Measurements from ENCODE around the gene SPINK13. TPM values are rescaled to one million over a fixed set of nuclear protein-coding genes. Genes with fewer than 3 reads are reported as not detected.

SPINK13 gene
- total RNA-seq, 1 experiment from 2014 or later, result not detected

DNA sequence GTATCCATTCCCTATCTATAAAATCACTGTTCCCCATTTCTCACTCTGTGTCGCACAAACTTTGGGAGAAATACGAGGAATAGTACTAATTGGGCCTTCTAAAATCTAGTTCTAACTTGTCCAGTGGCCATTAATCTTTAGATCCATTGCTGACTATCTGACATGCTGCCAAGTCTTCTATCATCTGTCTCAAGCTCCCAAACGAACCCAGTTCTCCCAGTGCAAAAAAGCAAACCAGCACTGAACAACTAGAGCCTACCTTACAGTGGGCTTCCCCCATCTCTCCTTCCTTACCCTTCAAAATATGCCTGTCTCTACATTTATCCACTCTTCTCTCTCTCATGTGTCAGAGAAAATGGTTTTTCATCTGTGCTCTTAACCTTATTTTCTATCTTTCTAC lies 40.4 kb downstream of the SPINK13 start:
- Histone ChIP-seq H3K36me3 (ENCODE audit: insufficient read depth, low read length, poor library complexity, severe bottlenecking) (no peaks in the 10 kb centered on the region), H3K4me1 (ENCODE audit: insufficient read depth, low read length, poor library complexity, severe bottlenecking) (no peaks in the 10 kb centered on the region), H3K27ac (ENCODE audit: low read depth, low read length, poor library complexity, severe bottlenecking) (no peak overlapping the region), H3K27me3 (replicated peaks; ENCODE audit: insufficient read depth, low read depth, low read length, poor library complexity) (peaks cover 8% of the 10 kb centered on the region), H3K9me3 (ENCODE audit: low read depth, low read length, poor library complexity, severe bottlenecking) (no peaks in the 10 kb centered on the region), H3K4me3 (ENCODE audit: low read depth, low read length, poor library complexity, severe bottlenecking) (no peak overlapping the region)
- no TSS peak for BruUV-seq (replicated peaks)
- POLR2A ChIA-PET (ENCODE audit: low non-redundant PET), result no interaction called here
- intact Hi-C loops (cut with micrococcal nuclease; ENCODE audit: unreplicated experiment), result loop anchor here (10.0 kb wide), 1 partner anchor 416 kb away; no protein-coding TSS in a partner anchor
- CTCF ChIA-PET, result no interaction called here
- DNase-seq (ENCODE audit: low spot score), result no peak
- no peak for TF ChIP-seq CTCF (conservative IDR thresholded peaks at IDR 0.05; ENCODE audit: low read depth, low read length)
- no peak for TF ChIP-seq EZH2 (IDR thresholded peaks at IDR 0.05; ENCODE audit: borderline replicate concordance, low read depth, low read length, poor library complexity, severe bottlenecking)

DNA sequence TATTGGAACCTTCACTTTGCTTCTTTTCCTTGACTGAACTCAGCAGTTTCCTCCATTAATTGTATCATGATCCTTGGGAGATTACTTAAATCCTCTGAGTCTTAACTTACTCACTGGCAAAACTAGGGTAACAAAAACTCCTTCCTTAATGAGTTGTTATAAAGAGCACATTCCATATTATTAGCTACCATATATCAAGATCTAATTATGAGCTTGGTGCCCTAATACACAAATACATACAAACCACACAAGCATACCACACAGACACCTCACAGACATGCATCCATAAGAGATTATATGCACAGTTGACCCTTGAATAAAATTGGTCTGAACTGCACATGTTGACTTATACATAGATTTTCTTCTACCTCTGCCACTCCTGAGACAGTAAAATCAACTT lies 41.2 kb downstream of the SPINK13 start:
- Histone ChIP-seq H3K27ac (ENCODE audit: low read depth, low read length, poor library complexity, severe bottlenecking) (no peak overlapping the region), H3K9me3 (ENCODE audit: low read depth, low read length, poor library complexity, severe bottlenecking) (no peaks in the 10 kb centered on the region), H3K4me1 (ENCODE audit: insufficient read depth, low read length, poor library complexity, severe bottlenecking) (no peaks in the 10 kb centered on the region), H3K4me3 (ENCODE audit: low read depth, low read length, poor library complexity, severe bottlenecking) (no peak overlapping the region), H3K36me3 (ENCODE audit: insufficient read depth, low read length, poor library complexity, severe bottlenecking) (no peaks in the 10 kb centered on the region), H3K27me3 (replicated peaks; ENCODE audit: insufficient read depth, low read depth, low read length, poor library complexity) (peaks cover 4% of the 10 kb centered on the region)
- CTCF ChIA-PET, result no interaction called here
- no peak for DNase-seq (ENCODE audit: low spot score)
- no TSS peak for BruUV-seq (replicated peaks)
- TF ChIP-seq EZH2 (IDR thresholded peaks at IDR 0.05; ENCODE audit: borderline replicate concordance, low read depth, low read length, poor library complexity, severe bottlenecking) (no peak), CTCF (conservative IDR thresholded peaks at IDR 0.05; ENCODE audit: low read depth, low read length) (no peak)
- intact Hi-C loops (cut with micrococcal nuclease; ENCODE audit: unreplicated experiment), result loop anchor here (10.0 kb wide), 1 partner anchor 415 kb away; no protein-coding TSS in a partner anchor
- POLR2A ChIA-PET (ENCODE audit: low non-redundant PET), result no interaction called here

- Histone ChIP-seq H3K36me3 (ENCODE audit: insufficient read depth, low read length, poor library complexity, severe bottlenecking) (no peaks in the 10 kb centered on the region), H3K27me3 (replicated peaks; ENCODE audit: insufficient read depth, low read depth, low read length, poor library complexity) (peaks cover 4% of the 10 kb centered on the region), H3K4me1 (ENCODE audit: insufficient read depth, low read length, poor library complexity, severe bottlenecking) (no peaks in the 10 kb centered on the region), H3K4me3 (ENCODE audit: low read depth, low read length, poor library complexity, severe bottlenecking) (no peak overlapping the region), H3K9me3 (ENCODE audit: low read depth, low read length, poor library complexity, severe bottlenecking) (no peaks in the 10 kb centered on the region), H3K27ac (ENCODE audit: low read depth, low read length, poor library complexity, severe bottlenecking) (no peak overlapping the region)
- TF ChIP-seq CTCF (conservative IDR thresholded peaks at IDR 0.05; ENCODE audit: low read depth, low read length) (no peak), EZH2 (IDR thresholded peaks at IDR 0.05; ENCODE audit: borderline replicate concordance, low read depth, low read length, poor library complexity, severe bottlenecking) (no peak)
- ChIA-PET POLR2A (ENCODE audit: low non-redundant PET) (no interaction called here), CTCF (no interaction called here)
- BruUV-seq (replicated peaks), result no TSS peak
- intact Hi-C loops (cut with micrococcal nuclease; ENCODE audit: unreplicated experiment), result no loop called here
- DNase-seq (ENCODE audit: low spot score), result no peak
Measured at GRCh38 chr5:148311484-148311883, 42.9 kb downstream of the SPINK13 start.
